NOMO-1 treated with dmso at 0.1 percent for 144 hours (cell line): ENCODE results near the gene INAFM1.
"Not testable (repeated sequence)": the region's sequence is repeated elsewhere in the genome, so short reads cannot be mapped to it uniquely, and the experiment has no call there.

ENCODE experiments used
- DNase-seq: peaks from one replicate; lab custom pipeline; 2025; ENCODE audit not compliant: unreplicated experiment; lab: John Stamatoyannopoulos, UW

INAFM1 gene

DNA sequence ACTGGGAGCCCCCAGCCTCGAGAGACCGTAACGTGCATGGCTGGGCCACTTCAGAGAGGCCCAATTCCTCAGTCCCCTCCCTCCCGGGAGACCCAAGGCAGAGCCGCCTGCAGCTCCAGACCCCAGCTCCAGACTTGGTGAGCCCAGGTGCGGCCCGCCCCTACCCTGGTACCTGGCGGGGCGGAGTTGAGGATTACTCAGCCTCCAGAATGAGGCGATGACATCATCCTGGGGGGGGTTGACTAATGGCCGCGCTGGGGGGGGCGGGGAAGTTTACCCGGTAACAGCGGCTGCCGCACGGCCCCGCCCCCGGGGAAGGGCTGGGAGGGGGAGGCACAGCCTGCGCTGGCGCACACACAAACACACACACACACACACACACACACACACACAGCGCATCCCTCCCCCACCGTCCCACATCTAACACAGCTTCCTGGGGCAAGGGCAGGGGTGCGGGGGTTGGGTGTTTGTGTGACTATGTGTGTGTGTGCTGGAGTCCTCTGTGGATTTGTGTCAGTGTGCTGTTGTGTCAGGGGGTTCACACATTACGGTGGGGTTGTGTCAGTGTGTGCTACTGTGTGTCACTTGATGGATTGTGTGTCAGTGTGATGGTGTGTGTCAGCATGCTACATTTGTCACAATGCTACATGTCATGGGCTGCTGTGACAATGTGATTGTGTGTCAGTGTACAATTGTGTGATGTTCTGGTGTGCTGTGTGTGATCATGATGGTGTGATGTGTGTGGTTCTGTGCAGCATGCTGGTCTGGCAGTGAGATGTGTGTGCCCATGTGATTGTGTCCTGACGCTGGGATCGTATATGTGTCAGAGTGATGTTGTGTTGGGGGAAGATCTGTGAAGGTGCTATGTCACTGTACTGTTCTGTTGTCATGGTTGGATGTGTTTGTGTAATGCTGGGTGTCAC lies 33.4 kb upstream of the INAFM1 start:
- no peak for DNase-seq

DNA sequence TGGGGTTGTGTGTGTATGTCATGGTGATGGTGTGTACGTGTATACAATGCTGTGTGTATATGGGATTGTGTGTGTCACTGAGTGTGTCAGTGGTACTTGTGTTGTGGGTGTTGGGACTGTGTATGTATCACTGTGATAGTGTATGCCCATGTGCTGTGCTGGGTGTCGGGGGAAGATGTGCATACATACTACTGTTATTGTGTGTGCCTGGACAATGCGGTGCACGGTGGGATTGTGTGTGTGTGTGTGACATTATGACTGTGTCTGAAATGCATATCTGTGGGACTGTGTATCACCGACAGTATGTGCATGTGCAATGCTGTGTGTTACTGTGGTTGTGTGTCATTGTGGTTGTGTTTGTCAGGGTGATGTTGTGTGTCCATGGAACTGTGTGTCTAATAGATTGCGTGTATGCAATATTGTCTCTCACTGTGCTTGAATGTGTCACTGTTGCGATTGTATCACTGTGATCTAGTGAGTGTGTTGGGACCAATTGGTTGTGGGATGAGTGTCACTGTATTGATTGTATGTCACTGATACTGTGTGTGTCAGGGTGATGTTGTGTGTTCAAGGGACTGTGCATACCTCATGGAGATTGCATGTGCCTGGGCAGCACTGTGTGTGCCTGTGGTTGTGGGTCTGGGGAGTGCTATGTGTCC lies 32.6 kb upstream of the INAFM1 start:
- DNase-seq = no peak

DNA sequence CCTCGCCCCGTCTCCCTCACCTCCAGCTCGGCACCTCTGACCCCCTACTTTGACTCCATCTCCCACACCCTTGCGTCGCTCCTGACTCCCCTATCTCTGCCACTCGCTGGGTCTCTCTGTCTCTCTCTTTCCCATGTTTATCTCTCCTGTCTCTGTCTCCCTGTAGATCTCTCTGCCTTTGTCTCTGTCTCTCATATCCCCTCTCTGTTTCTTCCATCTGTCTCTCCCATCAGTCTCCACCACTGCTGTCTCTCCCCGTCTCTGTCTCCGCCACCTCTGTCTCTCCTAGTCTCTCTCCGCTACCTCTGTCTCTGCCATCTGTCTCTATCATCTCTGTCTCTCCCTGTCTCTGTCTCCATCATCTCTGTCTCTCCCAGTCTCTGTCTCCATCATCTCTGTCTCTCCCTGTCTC lies 31.3 kb upstream of the INAFM1 start:
- no peak for DNase-seq

DNA sequence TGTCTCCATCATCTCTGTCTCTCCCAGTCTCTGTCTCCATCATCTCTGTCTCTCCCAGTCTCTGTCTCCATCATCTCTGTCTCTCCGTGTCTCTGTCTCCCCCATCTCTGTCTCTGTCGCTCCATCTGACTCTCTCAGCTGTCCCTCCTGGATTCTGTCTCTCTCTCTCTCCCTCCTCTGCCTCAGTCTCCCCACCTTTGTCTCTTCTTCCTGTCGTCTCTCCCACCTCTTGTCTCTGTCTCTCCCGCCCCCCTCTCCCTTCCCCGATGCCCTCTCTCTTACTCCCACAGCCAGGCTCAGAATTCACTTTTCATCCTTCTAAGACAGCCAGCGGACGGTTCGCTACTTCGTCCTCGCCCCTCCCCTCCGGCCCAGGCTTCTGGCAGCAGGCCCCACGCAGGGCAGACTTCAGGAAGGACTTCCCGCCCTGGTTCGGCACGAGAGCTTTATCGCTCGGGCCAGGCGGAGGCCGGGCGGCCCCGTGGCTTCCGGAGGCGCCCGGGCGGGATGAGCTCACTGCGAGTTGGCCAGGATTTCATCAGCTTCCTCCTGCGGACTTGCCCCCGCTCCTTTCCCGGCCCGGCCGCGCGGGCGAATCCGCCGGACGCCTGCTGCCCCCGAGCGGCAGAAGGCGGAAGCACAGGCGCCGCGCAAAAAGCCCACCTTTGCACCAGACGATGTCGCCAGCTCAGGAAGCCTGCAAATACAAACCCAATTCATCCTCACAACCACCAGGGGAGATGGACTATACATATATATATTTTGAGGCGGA lies 30.7 kb upstream of the INAFM1 start:
- peak; percentile 94 for DNase-seq

DNA sequence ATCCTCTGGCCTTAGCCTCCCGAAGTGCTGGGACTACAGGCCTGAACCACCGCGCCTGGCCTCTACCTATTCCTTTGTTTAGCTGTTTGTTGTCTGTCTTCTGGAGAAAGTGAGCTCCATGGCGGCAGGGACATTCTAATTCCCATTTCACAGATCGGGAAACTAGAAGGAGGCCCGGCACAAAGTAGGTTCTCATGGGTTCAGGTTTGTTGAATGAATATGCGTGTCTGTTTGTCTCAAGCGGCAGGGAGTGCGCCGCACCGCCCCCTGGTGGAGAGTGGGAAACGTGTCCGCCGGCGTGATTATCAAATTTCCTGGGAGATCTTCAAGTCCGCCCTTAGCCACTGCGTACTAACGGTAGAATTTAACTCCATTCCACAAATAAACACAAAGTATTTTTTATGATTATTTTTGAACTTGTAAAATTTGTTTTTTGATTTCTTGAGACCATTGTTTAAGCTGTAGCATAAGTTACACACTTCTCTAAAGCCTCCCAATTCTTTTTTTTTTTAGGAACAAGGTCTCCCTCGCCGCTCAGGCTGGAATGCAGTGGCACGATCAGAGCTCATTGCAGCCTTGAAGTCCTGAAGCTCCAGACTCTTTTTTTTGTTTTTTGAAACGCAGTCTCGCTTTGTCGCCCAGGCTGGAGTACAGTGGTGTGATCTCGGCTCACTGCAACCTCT lies 27.2 kb upstream of the INAFM1 start:
- DNase-seq = peak; percentile 23

DNA sequence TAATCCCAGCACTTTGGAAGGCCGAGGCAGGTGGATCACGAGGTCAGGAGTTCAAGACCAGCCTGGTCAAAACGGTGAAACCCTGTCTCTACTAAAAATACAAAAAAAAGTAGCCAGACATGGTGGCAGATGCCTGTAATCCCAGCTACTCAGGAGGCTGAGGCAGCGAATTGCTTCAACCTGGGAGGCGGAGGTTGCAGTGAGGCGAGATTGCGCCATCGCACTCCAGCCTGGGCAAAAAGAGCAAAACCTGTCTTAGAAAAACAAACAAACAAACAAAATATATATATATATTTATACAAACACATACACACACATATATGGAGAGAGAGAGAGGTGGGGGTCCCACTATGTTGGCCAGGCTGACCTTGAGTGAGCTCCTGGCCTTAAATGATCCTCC lies 21.7 kb upstream of the INAFM1 start:
- DNase-seq = not testable (repeated sequence)

DNA sequence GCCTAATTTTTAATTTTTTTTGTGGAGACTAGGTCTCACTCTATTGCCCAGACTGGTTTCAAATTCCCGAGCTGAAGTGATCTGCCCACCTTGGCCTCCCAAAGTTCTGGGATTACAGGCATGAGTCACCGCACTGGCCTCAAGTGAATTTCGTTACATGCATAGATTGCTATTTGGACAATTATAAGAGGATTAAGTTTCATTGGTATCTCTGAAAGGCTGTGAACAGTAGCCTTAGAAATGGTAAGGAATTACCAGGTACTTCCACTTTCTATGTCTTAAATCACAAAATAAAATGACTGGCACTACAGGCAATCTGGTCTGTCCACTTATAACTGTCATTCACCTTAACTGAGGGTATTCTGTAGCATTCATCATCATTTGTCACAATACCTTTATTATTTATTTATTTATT lies 21.2 kb upstream of the INAFM1 start:
- DNase-seq = no peak

DNA sequence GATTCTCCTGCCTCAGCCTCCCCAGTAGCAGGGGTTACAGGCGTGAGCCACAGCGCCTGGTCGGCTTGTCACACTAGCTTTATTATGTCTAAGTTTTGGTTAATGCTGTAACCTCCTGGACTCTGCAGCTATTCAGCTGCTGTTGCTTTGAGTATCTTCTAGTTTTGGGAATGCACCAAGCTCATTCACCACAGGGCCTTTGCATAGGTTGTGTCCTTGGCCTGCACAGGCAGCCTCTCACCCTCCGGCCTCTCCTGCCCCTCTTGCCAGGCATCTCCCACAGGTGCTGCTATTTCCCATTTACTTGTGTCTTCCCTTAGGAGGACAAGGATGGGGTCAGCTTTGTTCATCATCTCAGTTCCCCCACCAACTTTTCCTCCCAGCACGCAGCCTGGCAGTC lies 20.7 kb upstream of the INAFM1 start:
- DNase-seq = no peak

DNA sequence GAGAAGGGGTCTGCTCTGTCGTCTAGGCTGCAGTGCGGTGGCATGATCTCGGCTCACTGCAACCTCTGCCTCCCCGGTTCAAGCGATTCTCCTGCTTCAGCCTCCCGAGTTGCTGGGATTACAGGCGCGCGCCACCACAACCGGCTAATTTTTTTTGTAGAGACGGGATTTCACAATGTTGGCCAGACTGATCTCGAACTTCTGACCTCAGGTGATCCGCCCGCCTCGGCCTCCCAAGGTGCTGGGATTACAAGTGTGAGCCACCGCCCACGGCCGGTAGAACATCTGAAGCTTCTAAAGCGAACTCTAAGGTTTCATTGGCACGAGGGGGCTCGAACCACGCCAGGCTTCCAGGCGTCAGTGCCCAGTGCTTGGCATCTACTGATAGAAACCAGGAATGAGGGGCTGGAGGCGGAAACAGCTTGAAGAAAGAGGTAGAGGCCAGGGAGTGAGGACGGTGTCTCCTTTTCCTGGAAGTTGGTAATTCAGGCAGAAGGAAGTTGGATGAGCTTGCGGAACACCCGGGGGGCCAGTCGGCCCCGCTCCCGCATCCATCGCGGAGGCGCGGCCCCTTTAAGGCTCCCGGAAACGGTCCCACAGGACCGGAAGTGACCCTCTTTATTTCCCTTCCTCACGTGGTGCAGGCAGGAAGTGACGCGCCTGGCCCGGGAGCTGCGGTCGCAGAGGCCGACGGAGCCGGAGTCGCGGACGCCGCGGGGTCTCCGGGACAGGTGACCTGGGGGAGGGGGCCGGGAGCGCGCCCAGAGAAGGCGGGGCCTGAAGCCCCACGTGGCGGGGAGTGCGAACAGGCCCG lies 18.6 kb upstream of the INAFM1 start, which contains the start of gene CCDC9:
TSS of gene CCDC9 (plus strand) at position 647 of the 814 bp plus-strand sequence. CDS start 1,876 bp downstream, outside the sequence.
- peak; percentile 92 for DNase-seq

DNA sequence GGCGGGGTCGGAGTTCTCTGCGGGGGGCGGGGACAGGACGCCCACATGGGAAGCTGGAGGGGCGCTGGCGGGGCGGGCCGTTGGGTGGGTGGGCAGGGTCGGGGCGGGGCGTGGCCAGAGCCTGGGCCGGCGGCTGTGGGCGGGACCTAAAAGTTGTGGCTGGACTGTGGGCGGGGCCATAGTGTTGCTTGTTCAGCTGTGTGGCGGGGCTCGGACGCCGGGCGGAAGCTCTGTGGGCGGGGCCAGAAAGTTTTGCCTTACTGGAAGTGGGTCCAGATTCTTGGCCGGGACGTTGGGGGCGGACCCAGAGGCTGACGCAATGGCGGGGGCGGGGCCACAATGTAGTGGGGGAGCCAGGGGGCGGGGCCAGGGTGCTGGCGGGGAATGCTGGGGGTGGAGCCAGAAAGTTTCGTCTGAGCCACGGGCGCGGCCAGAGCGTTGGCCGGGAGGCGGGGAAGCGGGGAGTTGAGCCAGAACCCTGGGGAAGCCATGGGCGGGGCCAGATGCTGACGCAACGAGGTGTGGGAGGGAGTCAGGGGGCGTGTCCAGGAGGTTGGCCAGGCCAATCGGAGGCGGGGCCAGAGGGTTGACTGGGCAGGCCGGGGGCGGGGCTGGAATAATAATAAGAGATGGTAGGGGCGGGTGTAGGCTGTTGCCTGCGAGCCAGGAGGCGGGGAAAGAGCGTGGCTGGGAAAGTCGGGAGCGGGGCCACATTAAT lies 17.8 kb upstream of the INAFM1 start:
- peak; percentile 100 for DNase-seq

DNA sequence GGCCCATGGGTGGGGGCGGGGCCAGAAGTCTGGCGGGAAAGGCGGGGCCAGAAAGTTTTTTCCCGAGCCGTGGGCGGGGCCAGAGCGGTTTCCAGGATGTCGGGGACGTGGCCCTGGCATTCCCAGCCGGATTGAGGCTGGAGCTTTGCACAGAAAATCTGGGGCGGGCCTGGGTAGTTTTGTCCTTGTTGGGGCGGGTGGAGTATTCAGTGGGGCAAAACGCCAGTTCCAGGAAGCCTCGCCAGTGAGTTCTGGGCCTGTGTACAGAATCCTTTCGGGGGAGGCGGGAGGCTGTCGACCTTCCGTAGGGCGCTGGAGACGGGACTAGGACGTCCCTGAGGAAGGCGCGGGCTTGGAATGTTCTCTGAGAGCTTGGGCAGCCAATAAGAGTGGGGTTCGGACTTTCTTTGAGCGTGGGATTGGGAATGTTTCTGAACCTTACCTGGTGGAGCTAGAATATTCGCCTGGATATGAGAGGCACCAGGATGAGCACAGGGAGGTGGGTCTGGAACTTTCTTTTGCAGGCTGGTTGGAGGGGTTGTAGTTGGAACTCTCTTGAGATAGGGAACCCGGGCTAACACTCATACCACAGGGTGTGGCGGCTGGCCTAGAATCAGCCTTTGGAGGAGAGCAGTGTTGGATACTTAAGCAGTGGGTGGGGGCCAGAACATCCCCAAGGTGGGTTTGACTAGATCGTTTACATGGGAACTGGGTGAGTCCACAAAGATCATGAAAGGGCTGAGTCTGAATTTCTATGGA lies 17.1 kb upstream of the INAFM1 start:
- no peak for DNase-seq

DNA sequence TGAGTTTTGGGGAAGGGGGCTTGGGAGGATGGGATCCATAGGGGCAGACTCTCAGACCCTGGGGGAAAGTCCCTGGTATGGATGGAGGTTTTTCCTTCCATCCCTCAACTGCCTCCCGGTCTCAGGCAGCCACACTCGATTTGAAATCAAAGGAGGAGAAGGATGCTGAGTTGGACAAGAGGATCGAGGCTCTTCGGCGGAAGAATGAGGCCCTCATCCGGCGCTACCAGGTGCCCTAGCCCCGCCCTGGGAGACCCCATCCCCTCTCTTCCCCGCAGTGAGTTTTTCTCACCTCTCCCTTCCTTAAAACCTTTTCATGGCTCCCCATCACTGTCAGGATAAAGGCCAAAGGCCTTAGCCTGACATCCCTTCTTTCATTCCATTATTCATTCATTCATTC lies 16.3 kb upstream of the INAFM1 start:
- no peak for DNase-seq

DNA sequence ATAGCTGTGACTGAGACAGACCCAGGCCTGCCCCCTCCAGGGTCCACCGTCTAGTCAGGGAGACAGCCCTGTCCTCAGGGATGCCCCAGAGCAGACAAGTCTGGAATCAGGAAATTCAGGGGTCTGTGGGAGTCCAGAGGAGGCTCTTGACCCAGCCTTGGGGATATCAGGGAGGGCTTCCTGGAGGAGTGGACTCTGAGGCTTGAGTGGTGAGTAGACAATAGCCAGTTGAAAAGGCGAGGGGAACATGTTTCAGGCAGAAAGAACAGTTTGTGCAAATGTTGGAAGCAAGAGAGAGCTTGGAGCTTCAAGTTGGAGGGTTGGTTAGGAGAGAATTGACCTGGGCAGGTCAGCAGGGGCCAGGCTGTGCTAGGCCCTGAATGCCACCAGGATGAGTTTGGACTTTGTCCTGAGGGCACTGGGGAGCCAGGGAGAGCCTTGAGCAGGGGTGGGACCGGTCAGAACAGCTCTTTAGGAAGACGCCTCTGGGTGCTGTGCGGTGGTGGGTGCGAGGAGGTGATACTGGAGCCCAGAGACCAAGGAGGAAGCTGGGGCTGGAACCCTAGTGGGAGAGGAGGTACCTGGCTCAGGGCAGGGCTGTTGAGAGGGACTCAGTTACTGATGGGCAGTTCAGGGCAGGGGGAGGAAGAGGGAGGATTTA lies 15.7 kb upstream of the INAFM1 start:
- DNase-seq = no peak

DNA sequence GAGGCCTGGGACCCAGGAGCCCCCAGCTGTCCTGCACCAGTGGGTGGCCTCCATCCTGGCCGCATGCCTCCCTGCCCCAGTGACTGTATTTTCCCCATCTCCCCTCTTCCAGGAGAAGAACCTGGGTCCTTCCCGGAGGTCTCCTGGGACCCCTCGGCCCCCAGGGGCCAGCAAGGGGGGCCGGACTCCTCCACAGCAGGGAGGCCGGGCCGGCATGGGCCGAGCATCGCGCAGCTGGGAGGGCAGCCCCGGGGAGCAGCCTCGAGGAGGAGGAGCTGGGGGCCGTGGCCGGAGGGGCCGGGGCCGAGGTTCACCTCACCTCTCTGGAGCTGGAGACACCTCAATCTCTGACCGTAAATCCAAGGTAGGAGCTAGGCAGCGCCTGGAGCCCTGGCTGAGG lies 14.2 kb upstream of the INAFM1 start:
- no peak for DNase-seq

DNA sequence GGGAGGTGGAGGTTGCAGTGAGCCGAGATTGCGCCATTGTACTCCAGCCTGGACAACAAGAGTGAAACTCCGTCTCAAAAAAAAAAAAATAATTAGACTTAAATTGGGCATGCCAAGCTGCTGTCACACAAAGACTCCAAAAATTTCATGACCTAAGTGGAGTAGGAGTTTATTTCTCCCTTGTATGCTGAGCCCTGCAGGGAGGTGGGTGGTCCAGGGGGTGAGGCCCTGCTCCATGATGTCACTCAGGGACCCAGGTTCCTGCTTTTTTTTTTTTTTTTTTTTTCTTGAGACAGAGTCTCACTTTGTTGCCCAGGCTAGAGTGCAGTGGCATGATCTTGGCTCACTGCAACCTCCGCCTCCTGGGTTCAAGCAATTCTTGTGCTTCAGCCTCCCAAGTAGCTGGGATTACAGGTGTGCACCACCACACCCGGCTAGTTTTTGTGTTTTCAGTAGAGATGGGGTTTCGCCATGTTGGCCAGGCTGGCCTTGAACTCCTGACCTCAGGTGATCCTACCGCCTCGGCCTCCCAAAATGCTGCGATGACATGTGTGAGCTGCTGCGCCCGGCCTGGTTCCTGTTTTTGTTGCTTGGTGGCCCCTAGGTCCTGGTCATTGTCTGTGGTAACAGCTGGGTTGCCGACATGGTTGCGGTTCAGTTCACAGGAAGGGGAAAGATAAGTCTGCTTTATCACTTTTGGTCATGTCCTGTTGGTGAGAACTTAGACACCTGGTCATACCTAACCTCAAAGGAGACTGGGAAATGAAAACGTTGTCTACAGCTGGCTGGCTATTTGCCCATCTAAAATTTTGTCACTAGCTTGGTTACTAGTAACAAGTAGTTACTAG lies 12.5 kb upstream of the INAFM1 start:
- DNase-seq = peak; percentile 36

DNA sequence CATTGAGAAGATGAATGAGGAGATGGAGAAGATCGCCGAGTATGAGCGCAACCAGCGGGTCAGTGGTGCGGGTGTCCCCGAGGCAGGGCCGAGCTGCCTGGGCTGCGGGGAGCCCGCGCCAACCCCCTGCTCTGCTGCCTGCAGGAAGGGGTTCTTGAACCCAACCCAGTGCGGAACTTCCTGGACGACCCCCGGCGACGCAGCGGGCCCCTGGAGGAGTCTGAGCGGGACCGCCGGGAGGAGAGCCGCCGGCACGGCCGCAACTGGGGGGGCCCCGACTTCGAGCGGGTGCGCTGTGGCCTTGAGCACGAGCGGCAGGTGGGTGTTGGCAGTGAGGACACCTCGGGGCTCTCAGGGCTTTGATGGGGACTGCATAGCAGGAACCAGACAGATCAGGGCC lies 10.1 kb upstream of the INAFM1 start:
- no peak for DNase-seq

DNA sequence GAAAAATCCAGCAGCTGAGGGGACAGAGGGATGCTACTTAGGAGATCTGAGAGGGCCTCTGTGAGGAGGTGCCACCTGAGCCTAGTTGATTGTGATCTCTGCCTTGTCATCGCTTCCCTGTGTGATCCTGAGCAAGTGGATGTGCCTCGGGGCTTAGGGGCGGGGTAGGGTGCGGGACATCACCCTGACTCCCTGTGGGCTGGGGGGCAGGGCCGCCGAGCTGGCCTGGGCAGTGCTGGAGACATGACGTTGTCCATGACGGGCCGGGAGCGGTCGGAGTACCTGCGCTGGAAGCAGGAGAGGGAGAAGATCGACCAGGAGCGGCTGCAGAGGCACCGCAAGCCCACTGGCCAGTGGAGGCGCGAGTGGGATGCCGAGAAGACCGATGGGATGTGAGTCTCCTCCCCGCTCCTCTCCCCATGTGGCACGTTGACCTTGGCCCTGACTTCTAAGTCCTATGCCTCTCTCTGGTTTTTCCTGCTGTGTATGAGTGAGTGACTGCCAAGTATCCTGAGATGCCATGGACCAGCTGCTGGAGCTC lies 8.2 kb upstream of the INAFM1 start:
- no peak for DNase-seq
